Activated CD4-positive, alpha-beta memory T cell treated with anti-CD3 and anti-CD28 coated beads, Interleukin-2, amount 10 ng/mL, durations not matched to agents 7 days and 5 days (primary cell): ENCODE measurements around the gene EFHD1. TPM values are rescaled to one million over a fixed set of nuclear protein-coding genes. Genes with fewer than 3 reads are reported as not detected.

Experiments
- CTCF ChIA-PET: fragments of 350-600 bp; sonication (Branson Sonifier 250); formaldehyde crosslinking; loops from one replicate; lab custom pipeline; 2021; ENCODE audit warnings: antibody characterized with exemption, inconsistent platforms; lab: Charles Lee
- POLR2A ChIA-PET: fragments of 350-600 bp; sonication (Branson Sonifier 250); formaldehyde crosslinking; loops from one replicate; lab custom pipeline; 2021; ENCODE audit warnings: antibody characterized with exemption; lab: Charles Lee
- DNase-seq: peaks from one replicate; pipeline ENCODE4 v3.0.0-alpha.2; 2020
- H3K27ac Mint-ChIP-seq: one replicate; pipeline ENCODE4 v1.8.0; 2021; ENCODE audit warnings: mild to moderate bottlenecking, mixed read lengths
- H3K27me3 Mint-ChIP-seq: one replicate; pipeline ENCODE4 v1.8.0; 2021; ENCODE audit warnings: mixed read lengths
- H3K36me3 Mint-ChIP-seq: one replicate; pipeline ENCODE4 v1.8.0; 2021; ENCODE audit warnings: low read depth, mixed read lengths
- H3K4me1 Mint-ChIP-seq: one replicate; pipeline ENCODE4 v1.8.0; 2021; ENCODE audit warnings: mixed read lengths
- H3K4me3 Mint-ChIP-seq: one replicate; pipeline ENCODE4 v1.8.0; 2021; ENCODE audit warnings: mild to moderate bottlenecking, mixed read lengths
- H3K9me3 Mint-ChIP-seq: one replicate; pipeline ENCODE4 v1.8.0; 2021; ENCODE audit warnings: mixed read lengths
- total RNA-seq, 2 experiments: library from RNA; stranded (reverse); gene quantifications; one replicate each; pipeline ENCODE4 v1.2.3, GENCODE V29; 2021

The EFHD1 gene
- 1 to 10 TPM; 2.0 to 2.7 TPM for total RNA-seq

GRCh38 chr2:232633413-232634205 lies at the start of gene EFHD1:
TSS of gene EFHD1 (plus strand) at chr2:232633604. CDS start at chr2:232633705, 101 bp downstream.
- no peaks in the 10 kb centered on the region for H3K9me3 Mint-ChIP-seq
- peaks cover 7% of the 10 kb centered on the region for H3K4me1 Mint-ChIP-seq

GRCh38 chr2:232584238-232584637 lies 49.2 kb upstream of the EFHD1 start:
- no peaks in the 10 kb centered on the region for H3K27me3 Mint-ChIP-seq
- ChIA-PET POLR2A (no interaction called here), CTCF (no interaction called here)
- H3K4me3 Mint-ChIP-seq = no peak overlapping the region
- DNase-seq = no peak
- no peak overlapping the region for H3K27ac Mint-ChIP-seq
- H3K4me1 Mint-ChIP-seq = peaks cover 18% of the 10 kb centered on the region
- peaks cover 13% of the 10 kb centered on the region for H3K36me3 Mint-ChIP-seq
- H3K9me3 Mint-ChIP-seq = no peaks in the 10 kb centered on the region

More at GRCh38 chr2:232633413-232634205, at the start of gene EFHD1:
- DNase-seq = peak; percentile 53
- Mint-ChIP-seq H3K36me3 (no peaks in the 10 kb centered on the region), H3K27ac (no peak within 1 kb of the TSS), H3K4me3 (peak within 1 kb of the TSS; percentile 39), H3K27me3 (peaks cover 40% of the 10 kb centered on the region)
- ChIA-PET CTCF (interaction anchor here (0.9 to 1.3 kb wide), 4 partner anchors 23 to 51 kb away, joined by 3 to 5 read pairs (median 3); no protein-coding TSS in a partner anchor), POLR2A (interaction anchor here (1.0 kb wide), 1 partner anchor 83 kb away, joined by 3 read pairs; no protein-coding TSS in a partner anchor)

- Mint-ChIP-seq H3K27ac (no peak overlapping the region), H3K27me3 (no peaks in the 10 kb centered on the region), H3K9me3 (no peaks in the 10 kb centered on the region), H3K4me3 (no peak overlapping the region), H3K36me3 (peaks cover 5% of the 10 kb centered on the region), H3K4me1 (no peaks in the 10 kb centered on the region)
- no peak for DNase-seq
- CTCF ChIA-PET = no interaction called here
- POLR2A ChIA-PET = interaction anchor here (1.4 kb wide), 1 partner anchor 36 kb away, joined by 3 read pairs; no protein-coding TSS in a partner anchor
These were observed 46.4 kb upstream of the EFHD1 start for GRCh38 chr2:232586943-232587505.

- H3K27ac Mint-ChIP-seq = no peak overlapping the region
- CTCF ChIA-PET = no interaction called here
These were observed 45.9 kb upstream of the EFHD1 start for GRCh38 chr2:232587512-232587911.

GRCh38 chr2:232588031-232588430 lies 45.4 kb upstream of the EFHD1 start:
- H3K4me1 Mint-ChIP-seq = peaks cover 6% of the 10 kb centered on the region
- CTCF ChIA-PET = no interaction called here
- DNase-seq = no peak
- POLR2A ChIA-PET = no interaction called here
- H3K36me3 Mint-ChIP-seq = no peaks in the 10 kb centered on the region
- H3K27ac Mint-ChIP-seq = no peak overlapping the region
- no peak overlapping the region for H3K4me3 Mint-ChIP-seq
- no peaks in the 10 kb centered on the region for H3K27me3 Mint-ChIP-seq
- H3K9me3 Mint-ChIP-seq = no peaks in the 10 kb centered on the region

More at GRCh38 chr2:232587512-232587911, 45.9 kb upstream of the EFHD1 start:
- Mint-ChIP-seq H3K27me3 (no peaks in the 10 kb centered on the region), H3K4me3 (no peak overlapping the region), H3K9me3 (no peaks in the 10 kb centered on the region), H3K4me1 (peaks cover 3% of the 10 kb centered on the region), H3K36me3 (peaks cover under 1% of the 10 kb centered on the region)
- POLR2A ChIA-PET = no interaction called here
- no peak for DNase-seq

GRCh38 chr2:232588680-232589585 lies 44.5 kb upstream of the EFHD1 start:
- Mint-ChIP-seq H3K27ac (no peak overlapping the region), H3K27me3 (no peaks in the 10 kb centered on the region), H3K9me3 (no peaks in the 10 kb centered on the region), H3K4me1 (peaks cover 11% of the 10 kb centered on the region), H3K36me3 (no peaks in the 10 kb centered on the region), H3K4me3 (no peak overlapping the region)
- ChIA-PET CTCF (no interaction called here), POLR2A (no interaction called here)
- DNase-seq = no peak

- H3K36me3 Mint-ChIP-seq = no peaks in the 10 kb centered on the region
- H3K4me3 Mint-ChIP-seq = no peak overlapping the region
- no peak for DNase-seq
- no peaks in the 10 kb centered on the region for H3K9me3 Mint-ChIP-seq
- ChIA-PET POLR2A (no interaction called here), CTCF (interaction anchor here (2.6 kb wide), 1 partner anchor 12 kb away, joined by 7 read pairs; no protein-coding TSS in a partner anchor)
- no peaks in the 10 kb centered on the region for H3K27me3 Mint-ChIP-seq
- peaks cover 11% of the 10 kb centered on the region for H3K4me1 Mint-ChIP-seq
- H3K27ac Mint-ChIP-seq = no peak overlapping the region
These were observed 40.5 kb upstream of the EFHD1 start for GRCh38 chr2:232592772-232593395.

- POLR2A ChIA-PET = no interaction called here
- no peak for DNase-seq
- peaks cover 11% of the 10 kb centered on the region for H3K4me1 Mint-ChIP-seq
- no peak overlapping the region for H3K4me3 Mint-ChIP-seq
- H3K27me3 Mint-ChIP-seq = no peaks in the 10 kb centered on the region
- no peaks in the 10 kb centered on the region for H3K36me3 Mint-ChIP-seq
- H3K27ac Mint-ChIP-seq = no peak overlapping the region
- H3K9me3 Mint-ChIP-seq = no peaks in the 10 kb centered on the region
- CTCF ChIA-PET = interaction anchor here (2.6 kb wide), 1 partner anchor 11 kb away, joined by 7 read pairs; no protein-coding TSS in a partner anchor
These were observed 39.4 kb upstream of the EFHD1 start for GRCh38 chr2:232593982-232594381.

- CTCF ChIA-PET = no interaction called here
- H3K9me3 Mint-ChIP-seq = no peaks in the 10 kb centered on the region
- POLR2A ChIA-PET = no interaction called here
- peaks cover 8% of the 10 kb centered on the region for H3K4me1 Mint-ChIP-seq
- H3K27ac Mint-ChIP-seq = no peak overlapping the region
- no peak for DNase-seq
- no peaks in the 10 kb centered on the region for H3K27me3 Mint-ChIP-seq
- H3K4me3 Mint-ChIP-seq = no peak overlapping the region
- no peaks in the 10 kb centered on the region for H3K36me3 Mint-ChIP-seq
These were observed 35.9 kb upstream of the EFHD1 start for GRCh38 chr2:232597362-232598079.

- H3K4me1 Mint-ChIP-seq = peaks cover 2% of the 10 kb centered on the region
- H3K27me3 Mint-ChIP-seq = peaks cover under 1% of the 10 kb centered on the region
- POLR2A ChIA-PET = no interaction called here
- no peaks in the 10 kb centered on the region for H3K36me3 Mint-ChIP-seq
- no peaks in the 10 kb centered on the region for H3K9me3 Mint-ChIP-seq
- CTCF ChIA-PET = no interaction called here
- no peak overlapping the region for H3K4me3 Mint-ChIP-seq
- no peak for DNase-seq
- no peak overlapping the region for H3K27ac Mint-ChIP-seq
These were observed 35.1 kb upstream of the EFHD1 start for GRCh38 chr2:232598293-232598692.

GRCh38 chr2:232600053-232600773 lies 33.2 kb upstream of the EFHD1 start:
- no peaks in the 10 kb centered on the region for H3K4me1 Mint-ChIP-seq
- H3K36me3 Mint-ChIP-seq = no peaks in the 10 kb centered on the region
- no peak for DNase-seq
- H3K27ac Mint-ChIP-seq = no peak overlapping the region
- peaks cover 13% of the 10 kb centered on the region for H3K27me3 Mint-ChIP-seq
- ChIA-PET POLR2A (no interaction called here), CTCF (no interaction called here)
- H3K4me3 Mint-ChIP-seq = no peak overlapping the region
- no peaks in the 10 kb centered on the region for H3K9me3 Mint-ChIP-seq
